K562 (cell line): ENCODE measurements around the gene BCHE.

ENCODE experiments used
- EZH2 ChIP-seq: IDR thresholded peaks from 2 replicates; pipeline ENCODE4 v1.6.1; 2012; ENCODE audit warnings: low read depth, mild to moderate bottlenecking, inconsistent platforms, low read length, borderline replicate concordance
- FOXJ3 ChIP-seq: sonication (generic); formaldehyde crosslinking; IDR thresholded peaks from 2 replicates; pipeline ENCODE4 v1.4.0; 2020; ENCODE audit warnings: mild to moderate bottlenecking, missing genetic modification reagents
- HDAC1 ChIP-seq, 2 experiments: fragments of 450-650 bp; IDR thresholded peaks; 2 replicates each; pipeline ENCODE4 v1.6.1; 2016 to 2017; ENCODE audit warnings: inconsistent platforms in 1 of 2, mild to moderate bottlenecking in 1 of 2, moderate library complexity in 1 of 2
- LEF1 ChIP-seq: fragments of 450-650 bp; IDR thresholded peaks from 2 replicates; pipeline ENCODE4 v1.6.1; 2016; ENCODE audit warnings: mild to moderate bottlenecking
- PRPF4 ChIP-seq: fragments of 200-400 bp; formaldehyde crosslinking; IDR thresholded peaks from one replicate; pipeline ENCODE4 v1.6.1; 2017; ENCODE audit warnings: low read length, low read depth, mild to moderate bottlenecking; ENCODE audit not compliant: insufficient read depth, poor library complexity, severe bottlenecking
- RCOR1 ChIP-seq, 2 experiments: IDR thresholded peaks; 2 replicates each; pipeline ENCODE4 v1.6.1; 2012; ENCODE audit warnings: low read depth in 2 of 2, low read length in 2 of 2, borderline replicate concordance in 1 of 2, improper control_type of control experiment in 1 of 2
- SMARCC2 ChIP-seq: fragments of 450-650 bp; IDR thresholded peaks from 2 replicates; pipeline ENCODE4 v1.6.1; 2017; ENCODE audit warnings: antibody characterized with exemption, moderate library complexity, mild to moderate bottlenecking, low read depth
- ZNF274 ChIP-seq: IDR thresholded peaks from 2 replicates; pipeline ENCODE4 v1.6.1; 2011; ENCODE audit warnings: low read depth, mild to moderate bottlenecking, low read length, moderate library complexity, borderline replicate concordance
- ZNF354B ChIP-seq: fragments of 250-450 bp; sonication (Bioruptor Pico); IDR thresholded peaks from 2 replicates; pipeline ENCODE4 v1.4.0; 2020
- ZNF76 ChIP-seq: fragments of 250-450 bp; sonication (Bioruptor Pico); IDR thresholded peaks from 2 replicates; pipeline ENCODE4 v1.4.0; 2020; ENCODE audit warnings: mild to moderate bottlenecking, moderate library complexity, borderline replicate concordance
- TF ChIP-seq, protein P1 (sequence below), 3 experiments: IDR thresholded peaks in 2 of 3; conservative IDR thresholded peaks in 1 of 3; 2 replicates each; pipeline ENCODE4 v1.5.1; 2011 to 2012; ENCODE audit warnings: low read length in 3 of 3, mild to moderate bottlenecking in 3 of 3, control low read depth in 2 of 3, improper control_type of control experiment in 1 of 3, inconsistent platforms in 1 of 3, low read depth in 1 of 3, mixed read lengths in 1 of 3, moderate library complexity in 1 of 3; ENCODE audit not compliant: insufficient read depth in 2 of 3

DNA sequence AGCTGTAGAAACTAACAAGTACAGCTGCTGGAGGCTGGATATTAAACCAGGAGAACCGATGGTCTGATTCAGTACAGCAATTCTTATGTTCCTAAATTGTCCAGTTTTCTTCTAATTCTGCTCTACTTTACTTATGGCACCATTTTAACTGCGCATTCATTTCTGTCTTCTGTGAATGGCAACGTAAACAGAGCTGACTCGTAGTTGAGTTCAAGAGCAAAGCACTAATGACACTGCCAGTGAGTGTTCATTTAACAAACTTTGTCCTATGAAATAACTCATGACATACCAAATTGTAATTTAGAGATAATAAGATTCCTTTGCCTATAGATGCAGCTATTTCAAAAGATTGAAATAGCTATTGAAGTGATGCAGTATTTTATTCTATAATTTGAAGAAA is 48.7 kb downstream of the BCHE start:
- TF ChIP-seq FOXJ3 (CRISPR knock-in tag) (no peak), ZNF354B (CRISPR knock-in tag) (no peak), EZH2 (no peak), ZNF274 (no peak), SMARCC2 (no peak), LEF1 (no peak), RCOR1 (IDR thresholded peaks at IDR 0.05; ENCODE audit: borderline replicate concordance in 1 of 2, low read depth in 2 of 2, low read length in 2 of 2) (no peak), PRPF4 (no peak), HDAC1 (IDR thresholded peaks at IDR 0.05) (no peak), ZNF76 (no peak)
- TF ChIP-seq, protein P1, sequence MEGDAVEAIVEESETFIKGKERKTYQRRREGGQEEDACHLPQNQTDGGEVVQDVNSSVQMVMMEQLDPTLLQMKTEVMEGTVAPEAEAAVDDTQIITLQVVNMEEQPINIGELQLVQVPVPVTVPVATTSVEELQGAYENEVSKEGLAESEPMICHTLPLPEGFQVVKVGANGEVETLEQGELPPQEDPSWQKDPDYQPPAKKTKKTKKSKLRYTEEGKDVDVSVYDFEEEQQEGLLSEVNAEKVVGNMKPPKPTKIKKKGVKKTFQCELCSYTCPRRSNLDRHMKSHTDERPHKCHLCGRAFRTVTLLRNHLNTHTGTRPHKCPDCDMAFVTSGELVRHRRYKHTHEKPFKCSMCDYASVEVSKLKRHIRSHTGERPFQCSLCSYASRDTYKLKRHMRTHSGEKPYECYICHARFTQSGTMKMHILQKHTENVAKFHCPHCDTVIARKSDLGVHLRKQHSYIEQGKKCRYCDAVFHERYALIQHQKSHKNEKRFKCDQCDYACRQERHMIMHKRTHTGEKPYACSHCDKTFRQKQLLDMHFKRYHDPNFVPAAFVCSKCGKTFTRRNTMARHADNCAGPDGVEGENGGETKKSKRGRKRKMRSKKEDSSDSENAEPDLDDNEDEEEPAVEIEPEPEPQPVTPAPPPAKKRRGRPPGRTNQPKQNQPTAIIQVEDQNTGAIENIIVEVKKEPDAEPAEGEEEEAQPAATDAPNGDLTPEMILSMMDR (IDR thresholded peaks at IDR 0.05 in 2 of 3, conservative IDR thresholded peaks at IDR 0.05 in 1 of 3; ENCODE audit: insufficient read depth in 2 of 3, low read depth in 1 of 3, low read length in 3 of 3) = no peak
